GM18505 (cell line): ENCODE data around the gene PREB.

Source experiments
- ATAC-seq: cut with Tn5 transposase; IDR thresholded peaks from one replicate; pipeline ENCODE4 v1.9.1; 2021; ENCODE audit not compliant: unreplicated experiment
- POLR2A ChIP-seq: IDR thresholded peaks from 4 replicates; pipeline ENCODE4 v1.6.1; 2011; ENCODE audit warnings: borderline replicate concordance; ENCODE audit not compliant: insufficient read depth, insufficient read length; ENCODE audit errors: extremely low read depth

The PREB gene

DNA sequence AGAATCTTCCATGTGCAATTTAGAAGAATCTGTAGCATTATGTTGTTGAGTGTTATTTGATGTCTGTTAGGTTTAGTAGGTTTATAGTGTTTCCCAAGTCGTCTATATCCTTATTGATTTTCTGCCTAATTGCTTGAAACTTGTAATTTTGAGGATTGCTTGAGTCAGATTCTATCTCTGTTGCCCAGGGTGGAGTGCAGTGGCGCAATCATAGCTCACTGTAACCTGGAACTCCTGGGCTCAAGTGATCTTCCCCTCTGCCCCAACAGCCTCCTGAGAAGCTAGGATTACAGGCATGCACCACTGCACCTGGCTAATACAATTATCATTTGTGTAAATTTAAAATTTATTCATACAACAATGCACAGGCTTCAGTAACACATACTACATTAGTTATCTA, 11.2 kb upstream of the PREB start:
- no peak for ATAC-seq
- TF ChIP-seq POLR2A: no peak

DNA sequence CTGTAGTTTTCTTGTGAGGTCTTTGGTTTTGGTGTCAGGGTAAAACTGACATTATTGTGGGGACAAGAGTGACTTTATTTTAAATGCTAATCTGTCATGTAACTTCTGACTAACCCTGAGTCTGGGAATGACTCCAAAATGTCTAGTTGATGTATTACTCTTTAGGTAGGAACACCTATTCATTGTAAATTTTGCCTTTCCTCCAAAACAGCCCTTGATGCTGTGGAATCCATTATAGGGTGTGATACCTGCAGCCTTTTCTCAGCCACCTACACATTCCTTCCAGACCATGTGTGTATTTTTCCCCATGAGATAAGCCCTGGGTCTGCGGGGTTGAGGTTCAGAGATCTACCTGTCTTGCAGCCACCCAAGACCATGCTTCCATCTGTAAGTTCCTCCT, 8.8 kb upstream of the PREB start:
- TF ChIP-seq POLR2A: no peak
- ATAC-seq: no peak

DNA sequence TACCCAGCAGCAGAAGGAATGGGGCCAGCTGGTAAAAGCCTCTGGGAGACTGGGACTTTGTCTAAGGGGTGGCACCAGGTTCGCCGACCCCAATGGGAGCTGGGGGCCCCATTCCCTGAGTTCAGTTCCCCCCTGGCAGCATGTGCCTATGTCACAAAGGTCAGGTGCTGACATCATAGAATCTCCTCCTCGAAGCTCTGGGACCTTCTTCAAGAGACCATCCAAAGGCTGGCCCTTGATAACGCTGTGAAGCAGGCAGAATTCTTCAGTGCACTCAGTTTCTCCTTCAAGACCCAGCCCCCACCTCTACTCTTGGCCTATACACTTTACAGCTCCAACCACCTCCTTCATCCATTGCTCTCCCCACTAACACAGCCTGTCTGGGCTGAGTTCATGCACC, 4.9 kb upstream of the PREB start, which contains the start of gene PRR30:
Gene PRR30, minus strand, starts transcription at position 101 of the 400 bp plus-strand sequence. CDS start 1,081 bp downstream, outside the sequence.
- no peak for TF ChIP-seq POLR2A
- no peak for ATAC-seq

GRCh38 chr2:27138111-27138510, 3.7 kb upstream of the PREB start:
- no peak for TF ChIP-seq POLR2A
- ATAC-seq: no peak

DNA sequence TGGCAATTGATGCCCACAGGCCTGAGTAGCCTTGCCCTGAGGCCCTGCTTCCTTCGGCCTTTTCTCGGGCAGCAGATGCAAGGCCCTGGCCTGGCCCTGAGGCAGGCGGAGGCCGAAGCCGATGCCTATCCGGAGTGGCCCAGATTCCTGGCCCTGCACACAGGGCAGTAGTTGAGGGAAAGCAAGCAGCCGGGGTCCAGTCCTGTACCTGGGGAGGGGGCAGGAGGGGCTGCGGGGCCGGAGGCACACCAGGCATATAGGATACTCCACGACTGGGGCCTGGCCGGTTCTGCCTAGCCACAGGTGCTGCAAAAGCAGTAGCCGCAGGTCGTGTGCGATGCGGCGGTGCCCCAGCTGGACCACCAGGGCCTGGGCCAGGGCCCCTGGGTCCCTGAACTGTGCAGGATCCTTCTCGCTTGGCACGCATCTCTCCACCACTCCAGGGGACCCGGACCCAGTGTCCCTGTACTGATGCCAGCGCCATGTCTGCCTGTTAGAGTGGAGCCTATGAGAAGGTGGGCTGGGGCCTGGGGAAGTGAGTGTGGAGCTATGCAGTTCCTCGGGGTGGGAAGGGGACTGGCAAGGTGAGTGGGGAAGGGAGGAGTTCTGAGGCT, 3.0 kb upstream of the PREB start:
- ATAC-seq: no peak
- TF ChIP-seq POLR2A: no peak

- no peak for ATAC-seq
- no peak for TF ChIP-seq POLR2A
Observed at GRCh38 chr2:27136751-27137150, 2.3 kb upstream of the PREB start.

DNA sequence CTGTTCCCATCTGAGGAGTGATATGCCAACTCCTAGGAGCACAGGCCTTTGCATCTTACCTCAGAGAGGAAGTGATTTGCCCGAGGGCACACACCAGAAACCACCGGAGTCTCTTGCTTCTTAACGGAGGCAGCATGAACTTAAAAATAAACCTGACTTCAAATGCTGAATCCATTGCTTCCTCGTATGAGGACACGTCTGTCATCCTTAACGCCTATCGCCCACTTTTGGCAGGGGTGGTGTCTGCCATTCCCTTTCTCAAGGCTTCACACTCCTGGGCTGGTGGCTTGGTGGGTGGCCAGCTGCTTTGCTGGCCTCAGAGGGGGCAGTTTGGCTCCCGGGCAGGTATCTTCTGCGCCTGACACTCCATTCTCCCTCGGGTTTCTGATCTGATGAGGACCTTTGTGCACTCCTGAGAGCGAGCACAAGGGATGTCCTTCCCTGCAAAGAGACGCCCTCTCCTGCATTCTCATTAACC, 1.1 kb upstream of the PREB start:
- no peak for TF ChIP-seq POLR2A
- no peak for ATAC-seq

GRCh38 chr2:27134781-27135477, 493 bp upstream of the PREB start:
- no peak for TF ChIP-seq POLR2A
- no peak for ATAC-seq

DNA sequence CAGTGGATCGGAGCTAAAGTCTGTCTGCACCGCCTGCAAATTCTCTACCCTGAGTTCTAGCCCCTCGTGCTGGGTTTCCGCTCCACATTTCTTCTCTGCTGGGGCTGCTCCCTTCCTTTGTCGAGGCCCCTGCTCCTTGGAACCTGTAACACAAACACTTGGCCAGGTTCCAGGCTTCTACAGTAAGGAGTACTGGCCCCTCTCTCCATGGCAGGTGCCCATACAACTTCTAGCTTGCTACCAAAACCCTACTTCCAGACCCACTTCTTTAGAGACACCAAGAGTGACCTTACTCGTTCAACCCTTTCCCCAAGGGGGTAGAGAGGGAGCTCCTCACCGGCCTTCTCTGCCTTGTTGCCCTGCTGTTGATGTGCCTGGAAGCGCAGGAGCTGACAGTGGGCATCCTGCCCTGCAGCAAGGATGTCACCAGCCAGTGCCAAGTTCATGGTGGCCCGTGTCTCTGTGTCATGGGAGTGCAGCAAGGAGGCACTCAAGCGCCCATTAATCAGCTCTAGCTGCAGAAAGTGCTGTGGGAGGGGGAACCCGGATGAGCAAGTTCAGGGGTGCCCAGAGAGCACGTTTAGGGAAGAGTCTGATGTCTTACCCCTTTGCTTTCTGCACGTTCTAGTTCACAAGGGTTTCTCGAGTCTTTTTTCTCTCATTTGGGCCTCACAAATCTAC, 1.1 kb downstream of the PREB start:
- no peak for TF ChIP-seq POLR2A
- ATAC-seq: no peak

DNA sequence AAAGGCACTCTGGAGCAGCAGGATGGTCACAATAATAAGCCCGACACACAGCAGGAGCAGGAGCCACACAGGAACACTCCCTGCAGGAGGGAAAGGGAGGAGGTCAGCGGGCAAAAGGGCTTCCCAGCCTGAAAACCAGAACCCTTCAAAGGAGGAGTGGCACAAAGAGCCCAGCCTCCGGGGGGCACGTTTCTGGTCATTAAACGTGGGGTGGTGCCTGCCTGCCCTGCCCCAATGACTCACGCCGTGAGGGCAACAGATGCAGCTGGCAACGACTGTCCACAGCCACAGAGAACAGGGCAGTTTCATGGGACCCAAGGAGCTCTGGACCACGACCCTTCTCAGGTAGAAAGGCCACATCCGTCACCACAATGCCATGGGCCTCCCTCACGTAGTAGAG, 3.0 kb downstream of the PREB start:
- no peak for ATAC-seq
- no peak for TF ChIP-seq POLR2A

DNA sequence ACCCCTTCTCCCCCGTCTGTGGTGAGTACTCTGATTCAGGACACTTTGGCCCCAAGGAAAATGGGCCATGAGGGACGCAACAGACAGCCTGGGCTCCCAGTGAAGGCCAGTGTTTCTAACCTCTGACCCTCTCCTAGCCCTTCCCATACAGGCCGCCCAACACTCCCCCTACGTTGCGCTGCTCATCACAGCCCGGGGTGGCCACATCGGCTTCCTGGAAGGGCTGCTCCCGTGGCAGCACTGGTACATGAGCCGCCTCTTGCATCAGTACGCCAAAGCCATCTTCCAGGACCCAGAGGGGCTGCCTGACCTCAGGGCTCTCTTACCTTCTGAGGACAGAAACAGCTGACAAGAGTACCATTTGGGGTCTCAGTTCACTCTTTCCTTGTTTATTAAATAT, 4.0 kb downstream of the PREB start:
- TF ChIP-seq POLR2A: no peak
- ATAC-seq: no peak

- ATAC-seq: no peak
- TF ChIP-seq POLR2A: no peak
Observed at GRCh38 chr2:27128668-27129571, 5.5 kb downstream of the PREB start.
